Measurements from ENCODE around the gene R3HDM1. TPM values are rescaled to one million over a fixed set of nuclear protein-coding genes. Genes with fewer than 3 reads are reported as not detected.
"Not testable (repeated sequence)": the region's sequence is repeated elsewhere in the genome, so short reads cannot be mapped to it uniquely, and the experiment has no call there.

Gene R3HDM1
- total and polyA plus RNA-seq, 2 donors (not counting 1 experiment from before 2014, with no cell fraction given), result 23.7 to 57.8 TPM

DNA sequence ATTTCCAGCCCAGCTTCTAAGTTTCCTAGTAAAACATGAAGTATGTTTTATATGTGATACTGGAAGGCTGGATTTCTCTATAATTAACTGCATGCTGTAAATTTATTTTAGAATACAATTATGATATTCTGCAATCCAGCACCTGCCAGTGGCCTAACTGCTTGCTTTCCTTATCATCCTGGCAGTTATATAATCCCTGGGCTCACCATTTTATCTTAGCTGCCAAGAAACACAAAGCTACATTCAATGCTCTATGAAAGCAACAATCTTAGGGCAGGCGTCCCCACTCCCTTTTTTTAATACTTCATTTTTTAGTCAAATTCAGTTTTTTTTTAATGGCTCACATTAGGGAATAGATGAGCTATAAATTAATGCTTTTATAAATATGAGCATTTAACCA, 172.0 kb downstream of the R3HDM1 start:
- H3K4me1 ChIP-seq (ENCODE audit: control insufficient read depth in 2 of 2, insufficient read depth in 2 of 2, low read length in 2 of 2), result no peaks in the 10 kb centered on the region
- H3K4me3 Mint-ChIP-seq, result no peak overlapping the region
- H3K9me3 Mint-ChIP-seq (ENCODE audit: insufficient read depth), result no peaks in the 10 kb centered on the region
- no peaks in the 10 kb centered on the region for H3K79me2 ChIP-seq (ENCODE audit: control insufficient read depth, insufficient read depth, low read length)
- H2AFZ ChIP-seq (ENCODE audit: insufficient read depth, low read depth, low read length, poor library complexity, severe bottlenecking), result no peak overlapping the region
- no peak for TF ChIP-seq CTCF (IDR thresholded peaks at IDR 0.05)
- no peak for TF ChIP-seq EZH2 (IDR thresholded peaks at IDR 0.05; ENCODE audit: borderline replicate concordance, insufficient read depth, low read depth, low read length, poor library complexity, severe bottlenecking)
- ATAC-seq (ENCODE audit: low read depth) (no peak), DNase-seq (no peak)
- H3K9ac ChIP-seq (ENCODE audit: low read length), result no peak overlapping the region
- no CpG with 5 or more reads among the region's 1 CpG for WGBS (ENCODE audit: insufficient coverage)
- no peak overlapping the region for H3K27ac Mint-ChIP-seq
- ChIA-PET POLR2A (no interaction called here), CTCF (interaction anchor here (1.2 to 1.4 kb wide), 2 partner anchors 93 to 699 kb away, joined by 3 to 6 read pairs; no protein-coding TSS in a partner anchor)
- H3K4me1 Mint-ChIP-seq, result no peaks in the 10 kb centered on the region
- no peaks in the 10 kb centered on the region for H3K9me3 ChIP-seq (ENCODE audit: control extremely low read depth in 1 of 3, control insufficient read depth in 2 of 3, insufficient read depth in 1 of 3, low read length in 2 of 3)
- intact Hi-C loops (cut with micrococcal nuclease), result no loop called here
- H3K27ac ChIP-seq (ENCODE audit: low read length in 2 of 2), result no peak overlapping the region
- H4K20me1 ChIP-seq (ENCODE audit: control insufficient read depth, insufficient read depth, low read length, poor library complexity, severe bottlenecking), result no peaks in the 10 kb centered on the region
- peaks cover 0 to 1% of the 10 kb centered on the region in 2 experiments for H3K36me3 ChIP-seq (replicated peaks in 1 of 2; ENCODE audit: control extremely low read depth in 1 of 2, control insufficient read depth in 1 of 2, extremely low read depth in 1 of 2, insufficient read depth in 2 of 2, low read length in 1 of 2)
- H3K4me3 ChIP-seq (ENCODE audit: control extremely low read depth in 1 of 5, extremely low read depth in 1 of 5, insufficient read depth in 1 of 5, low read depth in 2 of 5, low read length in 4 of 5), result no peak overlapping the region
- H3K27me3 Mint-ChIP-seq, result no peaks in the 10 kb centered on the region
- H3K27me3 ChIP-seq (replicated peaks in 1 of 4; ENCODE audit: control extremely low read depth in 1 of 4, control insufficient read depth in 3 of 4, insufficient read depth in 4 of 4, low read length in 3 of 4), result no peaks in the 10 kb centered on the region
- H3K4me2 ChIP-seq (replicated peaks; ENCODE audit: low read depth, low read length, poor library complexity, severe bottlenecking), result no peak overlapping the region

DNA sequence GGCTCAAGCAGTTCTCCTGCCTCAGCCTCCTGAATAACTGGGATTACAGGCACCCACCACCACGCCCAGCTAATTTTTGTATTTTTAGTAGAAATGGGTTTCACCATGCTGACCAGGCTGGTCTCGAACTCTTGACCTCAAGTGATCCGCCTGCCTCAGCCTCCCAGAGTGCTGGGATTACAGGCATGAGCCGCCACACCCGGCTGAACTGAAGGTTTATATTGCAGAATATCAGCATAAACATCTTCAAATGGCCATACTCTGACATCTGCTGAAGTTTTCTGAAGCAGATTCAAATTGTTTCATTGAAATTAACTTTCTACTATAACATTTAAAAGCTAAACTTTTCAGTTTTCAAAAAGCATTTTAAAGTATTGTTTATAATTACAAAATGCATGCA, 172.8 kb downstream of the R3HDM1 start:
- WGBS (ENCODE audit: insufficient coverage), result 96% methylated on average over 3 of the region's 5 CpGs
- DNase-seq; H3K4me2 ChIP-seq (replicated peaks; ENCODE audit: low read depth, low read length, poor library complexity, severe bottlenecking); H3K36me3 ChIP-seq (replicated peaks in 1 of 2; ENCODE audit: control extremely low read depth in 1 of 2, control insufficient read depth in 1 of 2, extremely low read depth in 1 of 2, insufficient read depth in 2 of 2, low read length in 1 of 2); H3K4me1 Mint-ChIP-seq; H3K27me3 ChIP-seq (replicated peaks in 1 of 4; ENCODE audit: control extremely low read depth in 1 of 4, control insufficient read depth in 3 of 4, insufficient read depth in 4 of 4, low read length in 3 of 4); H3K27ac ChIP-seq (ENCODE audit: low read length in 2 of 2); H3K9ac ChIP-seq (ENCODE audit: low read length); H3K4me1 ChIP-seq (ENCODE audit: control insufficient read depth in 2 of 2, insufficient read depth in 2 of 2, low read length in 2 of 2); H3K9me3 Mint-ChIP-seq (ENCODE audit: insufficient read depth); H3K4me3 ChIP-seq (ENCODE audit: control extremely low read depth in 1 of 5, extremely low read depth in 1 of 5, insufficient read depth in 1 of 5, low read depth in 2 of 5, low read length in 4 of 5); H2AFZ ChIP-seq (ENCODE audit: insufficient read depth, low read depth, low read length, poor library complexity, severe bottlenecking); H3K27ac Mint-ChIP-seq; H3K4me3 Mint-ChIP-seq; H3K27me3 Mint-ChIP-seq; POLR2A ChIA-PET; H3K9me3 ChIP-seq (ENCODE audit: control extremely low read depth in 1 of 3, control insufficient read depth in 2 of 3, insufficient read depth in 1 of 3, low read length in 2 of 3); H3K79me2 ChIP-seq (ENCODE audit: control insufficient read depth, insufficient read depth, low read length); intact Hi-C loops (cut with micrococcal nuclease); H4K20me1 ChIP-seq (ENCODE audit: control insufficient read depth, insufficient read depth, low read length, poor library complexity, severe bottlenecking); ATAC-seq (ENCODE audit: low read depth): not testable (repeated sequence)
- CTCF ChIA-PET, result interaction anchor here (0.6 to 1.4 kb wide), 4 partner anchors 92 to 700 kb away, joined by 3 to 6 read pairs (median 4); no protein-coding TSS in a partner anchor

Data from B cell (primary cell).